Activated CD4-positive, alpha-beta T cell treated with anti-CD3 and anti-CD28 coated beads, Interleukin-2, amount 10 ng/mL, durations not matched to agents 7 days and 5 days (primary cell): Measurements from ENCODE around the gene MORN1. TPM values are rescaled to one million over a fixed set of nuclear protein-coding genes. Genes with fewer than 3 reads are reported as not detected.

Experiments used
- CTCF ChIA-PET: fragments of 350-600 bp; sonication (Branson Sonifier 250); formaldehyde crosslinking; loops from one replicate; lab custom pipeline; 2021; ENCODE audit warnings: antibody characterized with exemption; lab: Charles Lee
- POLR2A ChIA-PET: fragments of 350-600 bp; sonication (Branson Sonifier 250); formaldehyde crosslinking; loops from one replicate; lab custom pipeline; 2021; ENCODE audit warnings: antibody characterized with exemption; lab: Charles Lee
- DNase-seq: peaks from one replicate; pipeline ENCODE4 v3.0.0-alpha.2; 2020
- H3K27ac Mint-ChIP-seq: one replicate; pipeline ENCODE4 v1.8.0; 2021; ENCODE audit warnings: mild to moderate bottlenecking, moderate library complexity, mixed read lengths
- H3K27me3 Mint-ChIP-seq: one replicate; pipeline ENCODE4 v1.8.0; 2021; ENCODE audit warnings: mixed read lengths
- H3K36me3 Mint-ChIP-seq: one replicate; pipeline ENCODE4 v1.8.0; 2021; ENCODE audit warnings: low read depth, mixed read lengths
- H3K4me1 Mint-ChIP-seq: one replicate; pipeline ENCODE4 v1.8.0; 2021; ENCODE audit warnings: mixed read lengths
- H3K4me3 Mint-ChIP-seq: one replicate; pipeline ENCODE4 v1.8.0; 2021; ENCODE audit warnings: mild to moderate bottlenecking, moderate library complexity, mixed read lengths
- H3K9me3 Mint-ChIP-seq: one replicate; pipeline ENCODE4 v1.8.0; 2021; ENCODE audit warnings: mixed read lengths
- total RNA-seq, 2 experiments: library from RNA; stranded (reverse); gene quantifications; one replicate each; pipeline ENCODE4 v1.2.3, GENCODE V29; 2021

MORN1 gene
- total RNA-seq, 2 experiments from 2014 or later: 6.7 to 8.1 TPM

GRCh38 chr1:2354511-2355372 lies 36.6 kb downstream of the MORN1 start:
- no peaks in the 10 kb centered on the region for H3K9me3 Mint-ChIP-seq
- POLR2A ChIA-PET: no interaction called here
- no peak overlapping the region for H3K27ac Mint-ChIP-seq
- CTCF ChIA-PET: no interaction called here
- no peak for DNase-seq
- H3K4me3 Mint-ChIP-seq: no peak overlapping the region
- no peaks in the 10 kb centered on the region for H3K27me3 Mint-ChIP-seq
- no peaks in the 10 kb centered on the region for H3K4me1 Mint-ChIP-seq
- no peaks in the 10 kb centered on the region for H3K36me3 Mint-ChIP-seq

- no peak overlapping the region for H3K4me3 Mint-ChIP-seq
- H3K27ac Mint-ChIP-seq: no peak overlapping the region
- no peaks in the 10 kb centered on the region for H3K9me3 Mint-ChIP-seq
- no peak for DNase-seq
- H3K36me3 Mint-ChIP-seq: no peaks in the 10 kb centered on the region
- H3K27me3 Mint-ChIP-seq: no peaks in the 10 kb centered on the region
- ChIA-PET POLR2A (no interaction called here), CTCF (no interaction called here)
- no peaks in the 10 kb centered on the region for H3K4me1 Mint-ChIP-seq
Observed at GRCh38 chr1:2353551-2354438, 37.6 kb downstream of the MORN1 start.

GRCh38 chr1:2352897-2353550 lies 38.3 kb downstream of the MORN1 start:
- Mint-ChIP-seq H3K36me3 (no peaks in the 10 kb centered on the region), H3K9me3 (no peaks in the 10 kb centered on the region), H3K27ac (no peak overlapping the region), H3K27me3 (no peaks in the 10 kb centered on the region), H3K4me3 (no peak overlapping the region), H3K4me1 (no peaks in the 10 kb centered on the region)
- DNase-seq: no peak
- POLR2A ChIA-PET: no interaction called here
- CTCF ChIA-PET: no interaction called here

GRCh38 chr1:2352341-2352896 lies 38.9 kb downstream of the MORN1 start:
- DNase-seq: no peak
- POLR2A ChIA-PET: no interaction called here
- no peaks in the 10 kb centered on the region for H3K9me3 Mint-ChIP-seq
- no peaks in the 10 kb centered on the region for H3K27me3 Mint-ChIP-seq
- no peak overlapping the region for H3K4me3 Mint-ChIP-seq
- no peak overlapping the region for H3K27ac Mint-ChIP-seq
- no peaks in the 10 kb centered on the region for H3K36me3 Mint-ChIP-seq
- CTCF ChIA-PET: no interaction called here
- no peaks in the 10 kb centered on the region for H3K4me1 Mint-ChIP-seq

- no peaks in the 10 kb centered on the region for H3K4me1 Mint-ChIP-seq
- no peak overlapping the region for H3K27ac Mint-ChIP-seq
- ChIA-PET POLR2A (no interaction called here), CTCF (no interaction called here)
- H3K36me3 Mint-ChIP-seq: no peaks in the 10 kb centered on the region
- H3K4me3 Mint-ChIP-seq: no peak overlapping the region
- no peaks in the 10 kb centered on the region for H3K27me3 Mint-ChIP-seq
- H3K9me3 Mint-ChIP-seq: no peaks in the 10 kb centered on the region
- DNase-seq: no peak
Observed at GRCh38 chr1:2351723-2352122, 39.6 kb downstream of the MORN1 start.

- POLR2A ChIA-PET: no interaction called here
- no peaks in the 10 kb centered on the region for H3K4me1 Mint-ChIP-seq
- H3K27ac Mint-ChIP-seq: no peak overlapping the region
- no peak overlapping the region for H3K4me3 Mint-ChIP-seq
- CTCF ChIA-PET: no interaction called here
- no peak for DNase-seq
- H3K27me3 Mint-ChIP-seq: no peaks in the 10 kb centered on the region
- no peaks in the 10 kb centered on the region for H3K9me3 Mint-ChIP-seq
- no peaks in the 10 kb centered on the region for H3K36me3 Mint-ChIP-seq
Observed at GRCh38 chr1:2350911-2351655, 40.3 kb downstream of the MORN1 start.

GRCh38 chr1:2350501-2350900 lies 40.9 kb downstream of the MORN1 start:
- no peak for DNase-seq
- POLR2A ChIA-PET: no interaction called here
- Mint-ChIP-seq H3K4me1 (no peaks in the 10 kb centered on the region), H3K4me3 (no peak overlapping the region), H3K27ac (no peak overlapping the region), H3K36me3 (no peaks in the 10 kb centered on the region), H3K9me3 (no peaks in the 10 kb centered on the region), H3K27me3 (no peaks in the 10 kb centered on the region)
- CTCF ChIA-PET: no interaction called here

GRCh38 chr1:2349806-2350205 lies 41.5 kb downstream of the MORN1 start:
- DNase-seq: no peak
- ChIA-PET CTCF (no interaction called here), POLR2A (no interaction called here)
- Mint-ChIP-seq H3K4me3 (no peak overlapping the region), H3K27ac (no peak overlapping the region), H3K9me3 (no peaks in the 10 kb centered on the region), H3K4me1 (no peaks in the 10 kb centered on the region), H3K36me3 (no peaks in the 10 kb centered on the region), H3K27me3 (no peaks in the 10 kb centered on the region)

- DNase-seq: no peak
- Mint-ChIP-seq H3K36me3 (no peaks in the 10 kb centered on the region), H3K4me1 (no peaks in the 10 kb centered on the region), H3K27me3 (no peaks in the 10 kb centered on the region), H3K4me3 (no peak overlapping the region), H3K9me3 (no peaks in the 10 kb centered on the region), H3K27ac (no peak overlapping the region)
- ChIA-PET POLR2A (no interaction called here), CTCF (no interaction called here)
Observed at GRCh38 chr1:2348346-2349325, 42.7 kb downstream of the MORN1 start.

- H3K9me3 Mint-ChIP-seq: no peaks in the 10 kb centered on the region
- CTCF ChIA-PET: no interaction called here
- no peaks in the 10 kb centered on the region for H3K36me3 Mint-ChIP-seq
- no peak overlapping the region for H3K27ac Mint-ChIP-seq
- no peak for DNase-seq
- POLR2A ChIA-PET: no interaction called here
- no peaks in the 10 kb centered on the region for H3K27me3 Mint-ChIP-seq
- no peak overlapping the region for H3K4me3 Mint-ChIP-seq
- H3K4me1 Mint-ChIP-seq: no peaks in the 10 kb centered on the region
Observed at GRCh38 chr1:2347896-2348295, 43.5 kb downstream of the MORN1 start.

GRCh38 chr1:2347409-2347785 lies 44.0 kb downstream of the MORN1 start:
- Mint-ChIP-seq H3K36me3 (no peaks in the 10 kb centered on the region), H3K4me1 (no peaks in the 10 kb centered on the region), H3K27ac (no peak overlapping the region), H3K27me3 (no peaks in the 10 kb centered on the region), H3K4me3 (no peak overlapping the region), H3K9me3 (no peaks in the 10 kb centered on the region)
- DNase-seq: no peak
- ChIA-PET CTCF (no interaction called here), POLR2A (no interaction called here)
